Esophagus squamous epithelium (tissue), 4 donors: ENCODE results near the gene WDR18.

Experiments used
- POLR2A ChIP-seq, 4 donors: fragments of 450-650 bp; IDR thresholded peaks; one replicate each; pipeline ENCODE4 v1.6.1; 2017; ENCODE audit warnings: antibody characterized with exemption in 4 of 4, mild to moderate bottlenecking in 4 of 4, moderate library complexity in 3 of 4
- TF ChIP-seq, protein P1 (sequence below), 6 experiments: fragments of 450-650 bp in 4 of 6; fragments of 200-600 bp in 2 of 6; sonication (generic) in 2 of 6; IDR thresholded peaks; one replicate each; pipeline ENCODE4 v1.5.1; 2016 to 2019; ENCODE audit warnings: antibody characterized with exemption in 6 of 6, mild to moderate bottlenecking in 4 of 6, moderate library complexity in 4 of 6

DNA sequence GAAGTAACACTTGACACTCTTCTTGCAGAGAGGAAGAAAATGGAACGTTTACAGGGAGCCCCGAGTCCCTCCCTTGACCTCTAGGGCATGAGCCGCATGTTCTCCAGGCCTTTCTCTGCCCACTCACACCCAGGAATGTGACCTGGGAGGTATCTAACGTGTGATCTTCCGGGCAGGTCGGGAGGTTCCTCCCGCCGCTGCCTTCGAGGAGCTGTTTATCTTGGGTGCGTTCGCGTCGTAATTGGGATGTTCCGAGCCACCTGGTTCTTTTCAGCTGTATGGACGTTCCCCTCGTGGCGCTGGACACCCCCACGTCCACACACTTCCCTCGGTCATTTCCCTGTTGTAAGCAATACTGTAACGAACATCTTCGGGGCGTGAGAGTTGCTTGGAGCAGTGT, 44.7 kb upstream of the WDR18 start:
- TF ChIP-seq, protein P1, sequence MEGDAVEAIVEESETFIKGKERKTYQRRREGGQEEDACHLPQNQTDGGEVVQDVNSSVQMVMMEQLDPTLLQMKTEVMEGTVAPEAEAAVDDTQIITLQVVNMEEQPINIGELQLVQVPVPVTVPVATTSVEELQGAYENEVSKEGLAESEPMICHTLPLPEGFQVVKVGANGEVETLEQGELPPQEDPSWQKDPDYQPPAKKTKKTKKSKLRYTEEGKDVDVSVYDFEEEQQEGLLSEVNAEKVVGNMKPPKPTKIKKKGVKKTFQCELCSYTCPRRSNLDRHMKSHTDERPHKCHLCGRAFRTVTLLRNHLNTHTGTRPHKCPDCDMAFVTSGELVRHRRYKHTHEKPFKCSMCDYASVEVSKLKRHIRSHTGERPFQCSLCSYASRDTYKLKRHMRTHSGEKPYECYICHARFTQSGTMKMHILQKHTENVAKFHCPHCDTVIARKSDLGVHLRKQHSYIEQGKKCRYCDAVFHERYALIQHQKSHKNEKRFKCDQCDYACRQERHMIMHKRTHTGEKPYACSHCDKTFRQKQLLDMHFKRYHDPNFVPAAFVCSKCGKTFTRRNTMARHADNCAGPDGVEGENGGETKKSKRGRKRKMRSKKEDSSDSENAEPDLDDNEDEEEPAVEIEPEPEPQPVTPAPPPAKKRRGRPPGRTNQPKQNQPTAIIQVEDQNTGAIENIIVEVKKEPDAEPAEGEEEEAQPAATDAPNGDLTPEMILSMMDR (IDR thresholded peaks at IDR 0.05) = no peak
- no peak for TF ChIP-seq POLR2A (IDR thresholded peaks at IDR 0.05)
